SKM-1 treated with dmso at 0.1 percent for 144 hours (cell line): ENCODE measurements around the gene GGACT.

Experiments
- DNase-seq: peaks from one replicate; lab custom pipeline; 2025; ENCODE audit not compliant: unreplicated experiment; lab: John Stamatoyannopoulos, UW

The GGACT gene

DNA sequence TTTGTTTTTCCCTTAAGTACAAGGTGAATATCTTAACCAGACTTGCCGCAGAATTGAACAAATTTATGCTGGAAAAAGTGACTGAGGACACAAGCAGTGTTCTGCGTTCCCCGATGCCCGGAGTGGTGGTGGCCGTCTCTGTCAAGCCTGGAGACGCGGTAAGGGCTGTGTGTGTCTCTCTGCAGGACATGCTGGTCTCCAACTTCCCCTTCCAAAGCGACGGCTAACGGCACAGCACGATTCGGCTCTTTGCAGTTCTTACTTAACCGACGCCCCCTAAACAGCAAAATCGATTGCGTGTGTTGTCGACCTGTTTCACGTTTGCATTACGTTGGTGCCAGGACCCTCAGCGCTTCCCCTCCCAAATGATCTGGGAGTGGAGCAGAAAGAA is 73.2 kb downstream of the GGACT start:
- no peak for DNase-seq

DNA sequence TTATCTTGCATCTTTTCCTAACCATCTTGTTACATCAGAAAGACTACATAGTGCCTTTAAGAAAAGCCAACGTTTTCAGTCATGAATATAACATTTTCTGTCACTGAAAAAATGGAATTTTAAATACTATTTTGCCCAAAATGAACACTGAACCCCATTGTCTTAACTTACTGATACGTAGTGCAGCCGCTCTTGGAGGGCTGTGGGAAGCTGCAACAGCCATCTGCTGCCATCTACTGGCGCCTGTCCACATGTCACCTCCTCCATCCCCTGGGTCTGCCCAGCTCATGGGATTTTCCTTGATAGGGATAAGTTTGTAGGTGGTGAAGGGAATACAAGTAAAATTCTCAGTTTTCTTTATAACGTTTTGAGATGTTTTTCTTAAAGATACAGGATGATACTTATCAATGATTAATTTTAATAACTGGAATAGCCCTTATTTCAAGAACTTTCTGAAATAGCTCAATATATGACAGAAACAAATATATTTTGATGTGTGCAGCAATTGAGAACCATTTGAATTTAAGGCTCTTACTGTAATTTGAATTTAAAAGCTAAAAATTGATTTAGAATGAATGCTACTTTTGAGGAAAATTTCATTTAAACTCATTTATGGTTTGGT is 73.7 kb downstream of the GGACT start:
- DNase-seq: peak; percentile 45

DNA sequence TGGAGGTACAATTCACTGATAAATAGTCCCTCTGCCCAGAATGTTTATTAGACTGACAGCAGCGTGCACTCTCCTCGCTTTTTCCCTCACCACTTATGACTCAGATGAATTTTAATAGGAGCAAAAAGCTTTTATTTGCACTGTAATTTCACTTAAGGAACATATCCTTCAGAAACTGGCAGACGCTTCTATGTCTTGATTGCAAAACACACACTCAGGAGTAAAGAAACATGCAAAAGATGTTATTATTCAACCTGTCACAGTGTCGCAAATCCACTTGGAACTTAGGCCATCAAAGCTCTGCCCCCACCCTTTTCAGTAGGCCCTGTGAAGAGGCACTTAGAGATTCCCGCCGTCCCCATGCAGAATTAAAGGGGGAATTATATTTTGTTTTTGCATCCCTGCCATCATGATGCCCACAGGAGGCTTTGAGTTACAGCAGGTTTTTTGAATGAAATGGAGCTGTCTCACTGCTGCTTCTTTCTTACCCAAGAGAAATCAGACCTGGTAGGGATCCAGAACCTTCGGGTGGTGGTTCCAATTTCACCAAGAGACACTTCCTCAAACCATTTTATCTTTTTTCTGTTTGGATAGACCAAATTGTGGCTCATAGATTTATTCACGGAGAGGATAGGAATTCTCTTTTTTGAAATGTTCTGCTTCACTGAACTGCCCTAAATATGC is 74.5 kb downstream of the GGACT start:
- DNase-seq: no peak

DNA sequence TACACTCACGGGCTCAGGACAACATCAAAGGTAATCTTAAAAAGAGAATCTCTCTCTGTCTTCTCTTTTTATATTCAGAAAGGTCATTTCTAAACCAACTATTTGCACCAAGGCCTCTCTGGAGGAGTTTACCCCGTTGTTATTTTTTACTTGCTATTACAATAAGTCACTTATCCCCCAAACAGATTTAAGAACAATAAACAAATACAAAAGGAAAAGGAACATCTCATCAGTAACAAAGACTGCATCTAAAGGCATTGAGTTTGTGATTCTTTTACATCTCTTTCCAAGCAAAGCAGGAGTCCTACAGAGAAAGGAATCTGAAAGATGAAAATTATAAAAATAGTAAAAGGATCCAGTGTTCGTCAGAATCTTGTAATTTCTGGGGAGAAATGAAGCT is 75.4 kb downstream of the GGACT start:
- no peak for DNase-seq

DNA sequence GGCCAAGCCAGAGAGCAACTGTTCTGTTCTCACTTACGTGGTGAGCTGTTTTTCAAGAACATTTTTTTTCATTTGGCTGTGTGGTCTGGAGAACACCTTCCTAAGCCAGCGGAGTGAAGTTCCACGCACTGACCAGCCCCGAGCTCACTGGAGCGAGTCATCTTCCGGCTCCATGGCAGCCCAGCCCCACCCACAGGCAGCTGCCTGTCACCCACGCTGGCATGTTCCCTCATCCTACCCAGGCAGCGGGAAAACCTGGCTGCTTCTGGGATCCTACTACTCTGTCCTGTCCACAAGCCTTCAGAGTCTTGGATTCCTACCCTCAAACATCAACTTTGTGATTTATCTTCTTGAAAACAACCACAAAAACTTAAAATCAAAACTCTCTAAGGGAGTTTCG is 76.2 kb downstream of the GGACT start:
- no peak for DNase-seq

DNA sequence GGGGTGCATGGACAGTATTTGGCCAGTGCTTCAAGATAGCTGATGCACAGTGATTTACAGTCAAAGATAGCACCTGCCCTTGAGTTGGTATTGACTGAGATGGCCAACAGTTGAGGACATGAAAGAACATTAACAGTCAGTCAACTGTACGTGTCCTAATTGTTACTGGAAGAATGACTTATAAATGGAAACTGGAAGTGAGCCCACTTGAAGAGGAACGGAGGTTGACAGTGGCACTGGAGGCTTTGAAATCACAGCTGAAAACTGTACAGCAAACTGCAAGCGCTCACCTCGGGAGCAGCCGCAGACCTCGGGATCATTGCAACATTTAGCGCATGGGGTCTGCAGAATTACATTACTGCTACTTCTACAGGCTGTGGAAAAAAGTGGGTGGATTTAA is 77.1 kb downstream of the GGACT start:
- DNase-seq: no peak

DNA sequence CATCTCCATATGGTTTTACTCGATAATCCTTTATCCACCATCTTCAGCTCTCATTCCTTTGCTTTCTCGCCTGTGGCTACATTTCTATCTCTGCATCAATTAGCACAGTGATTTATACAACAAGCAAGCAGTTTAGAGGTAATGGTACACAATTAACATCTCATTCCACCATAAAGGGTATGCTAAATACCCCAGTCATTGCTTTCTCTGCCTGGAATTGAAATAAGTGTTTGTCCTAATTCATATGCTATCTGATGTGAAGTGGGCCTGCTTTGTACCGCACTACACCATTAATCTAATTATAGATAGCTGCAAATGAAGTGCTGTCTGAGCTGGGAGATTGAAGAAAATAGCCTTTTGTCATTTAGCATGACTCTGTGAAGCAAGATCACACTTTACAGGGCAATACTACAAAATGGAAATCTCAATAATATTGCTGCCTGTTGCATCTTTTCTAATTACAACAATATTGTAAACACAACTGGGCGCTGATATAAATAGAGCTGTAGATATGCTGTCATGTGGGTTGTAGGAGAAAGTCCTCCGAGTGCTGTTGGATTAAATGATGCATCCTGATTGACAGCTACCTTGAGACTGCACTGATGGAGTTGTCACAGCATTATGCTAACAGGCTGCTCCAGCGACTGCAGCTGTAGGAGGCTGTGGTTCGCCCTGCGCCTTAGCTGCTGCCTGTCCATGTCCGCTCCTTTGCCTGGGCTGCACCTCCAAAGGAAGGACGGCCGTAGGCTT is 78.2 kb downstream of the GGACT start:
- no peak for DNase-seq

DNA sequence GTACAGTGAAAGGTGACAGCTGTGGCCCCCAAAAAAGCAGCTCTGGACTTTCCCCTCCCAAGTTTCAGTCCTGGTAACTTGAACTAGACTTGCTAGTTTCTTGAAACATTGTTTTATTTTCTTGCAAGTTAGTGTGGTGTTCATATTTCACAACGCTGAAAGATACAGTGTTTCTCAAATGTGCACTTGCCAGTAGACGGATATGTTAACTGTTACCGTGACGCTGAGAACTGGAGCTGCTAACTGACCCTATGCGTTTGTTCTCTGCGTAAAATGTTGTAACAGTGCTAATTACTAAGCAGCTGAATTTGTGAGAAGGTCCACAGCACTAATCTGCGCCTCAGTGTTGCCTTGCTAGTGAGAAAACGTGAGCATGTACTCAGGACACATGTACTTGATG is 79.6 kb downstream of the GGACT start:
- DNase-seq: no peak

DNA sequence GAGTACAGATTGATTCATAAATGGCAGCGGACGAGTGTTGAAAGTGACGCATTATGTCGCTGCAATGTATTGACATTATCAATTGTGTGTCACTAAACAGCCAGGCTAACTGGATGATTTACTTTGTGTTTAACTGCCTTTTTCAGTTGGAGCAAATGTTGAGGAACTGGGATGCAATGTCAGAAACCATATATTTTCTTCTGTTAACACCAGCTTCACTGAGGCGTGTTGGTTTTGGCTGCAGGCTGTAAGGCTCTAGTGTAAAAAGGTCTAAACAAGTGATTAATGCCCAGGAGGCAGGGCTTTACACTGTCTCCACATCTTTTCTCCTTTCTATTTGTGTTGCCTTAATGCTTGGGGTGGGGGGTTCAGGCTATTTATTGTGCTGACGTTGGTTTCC is 80.1 kb downstream of the GGACT start:
- no peak for DNase-seq

DNA sequence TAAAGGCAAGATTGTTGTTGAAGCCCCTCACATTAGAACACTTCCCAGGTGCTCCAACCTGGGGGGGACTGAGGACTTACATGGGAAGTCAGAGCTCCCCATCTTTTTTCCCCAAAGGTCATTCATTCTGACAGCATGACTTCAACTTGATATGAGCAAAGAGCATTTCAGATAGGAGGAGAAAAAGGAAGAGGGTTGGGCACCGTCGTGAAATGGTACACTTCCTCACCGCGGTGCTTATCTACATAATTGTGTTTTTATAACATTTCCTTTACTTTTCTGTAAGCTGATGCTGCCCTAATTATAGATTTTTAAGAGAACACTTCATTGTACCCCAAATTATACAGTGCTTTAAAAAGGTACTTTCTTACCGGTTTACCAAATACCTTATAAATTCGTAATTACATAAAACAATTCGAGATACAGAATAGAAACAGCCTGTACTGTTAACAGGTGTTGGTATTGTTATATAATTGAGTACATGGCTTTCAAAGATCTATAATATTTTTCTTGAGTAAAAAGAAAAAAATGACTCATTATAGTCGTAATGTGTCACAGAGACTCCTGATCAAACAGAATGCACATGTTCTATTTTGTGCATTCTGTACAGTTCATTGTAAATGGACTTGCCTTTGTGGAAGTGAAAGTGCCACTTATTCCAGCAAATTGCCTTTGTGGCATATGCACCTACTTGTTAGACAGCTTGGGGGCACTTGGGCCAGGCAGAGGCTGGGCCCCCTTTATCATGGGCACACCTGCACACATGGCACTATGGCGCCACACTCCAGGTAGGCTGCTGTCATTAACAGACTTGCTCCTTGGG is 81.8 kb downstream of the GGACT start:
- DNase-seq: no peak

DNA sequence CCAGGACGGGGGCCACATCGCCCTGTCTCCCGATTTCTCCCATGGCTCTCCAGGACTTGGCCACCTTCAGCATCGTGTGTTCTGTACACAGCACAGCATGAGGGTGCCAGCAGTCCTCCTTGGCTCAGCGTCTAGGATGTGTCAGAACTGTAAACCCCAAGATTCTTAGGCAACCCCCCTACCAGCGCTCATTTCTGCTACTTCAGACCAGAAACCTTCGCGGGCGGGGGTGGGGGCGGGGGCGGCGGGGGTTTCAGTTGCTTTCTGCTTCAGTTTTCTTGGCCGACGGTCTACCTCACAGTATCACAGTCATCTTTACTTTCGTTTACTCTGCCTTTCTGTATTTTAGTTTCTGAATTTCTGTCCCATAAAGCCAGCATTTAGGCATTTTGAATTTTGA is 82.4 kb downstream of the GGACT start:
- DNase-seq: no peak

DNA sequence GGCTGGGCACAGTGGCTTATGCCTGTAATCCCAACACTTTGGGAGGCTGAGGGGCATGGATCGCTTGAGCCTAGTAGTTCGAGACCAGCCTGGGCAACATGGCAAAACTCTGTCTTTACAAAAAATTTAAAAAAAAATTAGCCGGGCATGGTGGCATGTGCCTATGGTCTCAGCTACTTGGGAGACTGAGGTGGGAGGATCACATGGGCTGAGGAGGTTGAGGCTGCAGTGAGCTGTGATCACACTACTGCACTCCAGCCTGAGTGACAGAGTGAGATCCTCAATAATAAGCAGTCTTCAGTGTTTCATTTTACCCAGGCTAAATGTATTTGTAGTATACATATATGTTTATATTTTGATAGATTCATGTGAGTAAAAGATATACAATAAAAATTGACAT is 85.0 kb downstream of the GGACT start:
- DNase-seq: no peak

DNA sequence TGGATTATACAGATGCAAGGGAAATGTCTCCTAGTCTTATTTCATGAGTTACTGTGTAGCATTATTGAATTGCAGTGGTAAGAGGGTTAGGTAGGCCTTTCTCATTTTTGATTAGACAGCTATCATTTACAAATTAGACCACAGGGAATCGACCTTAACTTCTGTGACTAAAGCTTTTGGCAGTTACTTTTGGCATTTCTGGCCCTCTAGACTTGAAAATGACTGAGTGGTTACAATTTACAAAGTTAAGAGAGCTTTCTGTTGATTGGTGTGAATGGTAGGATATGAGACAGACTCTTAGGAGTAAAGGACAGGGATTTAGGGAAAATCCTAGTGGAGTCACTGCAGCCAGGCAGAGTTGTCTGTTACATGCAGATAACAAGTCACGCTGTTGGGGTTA is 86.1 kb downstream of the GGACT start:
- DNase-seq: no peak

DNA sequence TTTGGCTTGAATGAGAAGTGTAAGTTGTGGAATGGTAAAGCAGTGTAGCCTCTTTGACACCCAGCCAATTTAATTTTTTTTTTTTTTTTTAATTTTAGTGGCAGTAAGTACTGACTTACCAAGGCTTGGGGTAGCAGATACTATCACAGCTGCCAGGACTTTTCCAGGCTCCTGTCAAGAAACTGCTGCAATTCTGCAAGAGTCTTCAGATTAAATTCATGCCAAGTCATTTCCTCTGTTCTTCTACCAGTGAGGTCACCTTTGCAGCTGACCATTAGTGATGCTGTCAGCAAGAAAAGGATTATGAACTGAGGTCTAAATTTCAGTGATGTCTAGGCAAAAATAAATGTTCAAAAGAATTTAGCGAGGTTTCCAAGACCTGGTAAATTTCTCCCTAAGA is 91.2 kb downstream of the GGACT start:
- no peak for DNase-seq

DNA sequence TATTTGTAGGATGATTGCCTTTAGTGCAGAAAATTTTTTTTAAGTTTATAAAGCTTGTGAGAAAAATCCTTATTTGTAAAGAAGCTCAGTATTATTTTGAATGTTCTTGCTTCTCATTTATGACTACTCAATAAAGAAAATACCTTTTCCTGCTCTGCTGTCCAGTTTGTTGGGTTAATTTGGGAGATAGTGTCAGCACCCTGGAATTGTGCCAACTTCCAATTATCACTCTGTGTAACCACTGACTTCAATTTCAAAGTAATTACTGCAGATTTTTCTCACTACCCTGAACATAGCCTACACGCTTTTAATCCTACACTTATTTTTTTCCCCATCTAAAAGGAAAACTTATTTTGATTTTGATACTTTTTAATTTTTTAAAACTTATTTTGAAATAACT is 93.1 kb downstream of the GGACT start:
- no peak for DNase-seq

DNA sequence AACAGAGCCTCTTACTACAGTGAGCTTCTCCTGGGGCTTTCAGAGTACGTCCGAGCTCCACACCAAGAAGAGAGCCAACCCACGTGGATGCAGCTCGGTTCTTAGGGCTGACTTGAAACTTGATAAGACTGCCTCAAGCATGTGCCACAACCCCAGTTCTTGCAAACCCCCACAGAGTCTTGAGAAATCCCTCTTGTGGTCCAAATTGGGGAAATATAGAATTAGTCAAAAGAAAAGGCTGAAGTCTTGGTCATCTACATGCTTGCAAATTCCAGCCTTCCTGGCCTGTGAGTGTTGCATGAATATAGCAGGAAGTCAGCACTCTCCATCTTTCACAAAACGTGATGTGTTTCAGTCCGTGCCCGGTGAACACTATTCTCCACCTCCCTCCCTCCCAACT is 95.2 kb downstream of the GGACT start:
- peak; percentile 74 for DNase-seq

DNA sequence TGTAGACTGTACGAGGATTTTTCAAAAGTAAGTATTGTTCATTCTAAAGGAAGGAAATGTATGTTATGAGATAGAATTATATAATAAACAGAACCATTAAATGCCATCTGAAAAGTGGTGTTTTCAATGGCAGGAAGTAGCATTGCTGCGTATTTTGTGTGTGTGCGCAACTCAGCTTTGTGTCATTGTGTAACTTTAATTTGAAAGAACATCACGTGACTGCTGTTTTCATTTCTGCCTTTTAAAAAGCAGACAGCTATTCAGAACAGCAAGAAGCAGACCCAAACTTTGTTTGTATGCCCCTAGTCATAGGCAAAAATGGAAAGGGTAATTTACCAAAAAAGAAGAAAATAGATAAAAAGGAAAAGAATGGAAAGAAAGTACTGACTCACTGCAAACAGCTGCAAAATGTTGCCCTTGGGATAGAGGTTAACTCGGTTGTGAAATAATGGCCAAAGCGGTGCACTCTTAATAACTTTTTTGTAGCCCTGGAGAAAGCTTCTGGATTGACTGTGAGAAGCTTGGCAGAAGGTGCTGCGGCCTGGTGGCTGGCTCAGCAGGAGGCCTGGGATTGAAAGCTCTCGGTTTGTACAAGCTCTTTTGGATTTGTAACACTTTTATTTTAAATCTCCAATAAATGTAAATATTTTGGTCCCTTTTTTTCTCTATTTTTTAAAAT is 97.3 kb downstream of the GGACT start:
- peak; percentile 12 for DNase-seq

DNA sequence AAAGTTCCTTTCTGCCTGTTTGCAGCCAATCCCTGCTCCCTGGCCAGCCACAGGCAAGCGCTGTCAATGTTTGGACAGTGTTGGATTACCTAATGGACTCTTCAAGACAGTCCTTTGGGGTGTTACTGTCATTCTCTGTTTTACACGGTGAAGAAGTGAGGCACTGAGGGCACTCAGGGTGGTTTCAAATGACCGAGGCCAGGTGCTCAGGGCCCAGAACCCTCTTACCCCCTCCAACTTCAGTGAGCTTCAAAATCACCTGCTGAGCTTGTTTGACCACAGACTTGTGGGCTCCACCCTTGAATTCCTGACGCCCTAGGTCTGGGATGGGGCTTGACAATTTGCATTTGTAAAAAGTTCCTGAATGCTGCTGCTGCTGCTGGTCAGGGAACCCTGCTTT is 97.9 kb downstream of the GGACT start:
- no peak for DNase-seq

DNA sequence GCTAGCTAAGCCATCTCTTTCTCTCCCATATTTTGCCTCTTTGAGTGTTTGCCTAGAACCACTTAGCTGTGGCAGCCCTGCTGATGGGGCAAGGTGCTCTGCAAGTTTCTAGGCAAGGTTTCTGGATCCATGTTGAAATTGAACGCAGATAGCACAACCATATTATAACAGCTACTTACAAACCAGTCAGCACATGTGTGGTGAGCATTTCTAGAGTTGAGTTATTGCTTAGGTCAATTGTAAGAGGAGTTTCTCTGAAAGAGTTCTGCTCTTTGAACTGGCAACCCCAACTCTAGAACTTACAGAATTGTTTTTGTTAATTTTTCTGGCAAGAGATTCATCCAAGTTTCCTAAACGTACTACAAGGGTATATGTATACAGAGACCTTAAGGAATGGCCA is 103.3 kb downstream of the GGACT start:
- DNase-seq: no peak

DNA sequence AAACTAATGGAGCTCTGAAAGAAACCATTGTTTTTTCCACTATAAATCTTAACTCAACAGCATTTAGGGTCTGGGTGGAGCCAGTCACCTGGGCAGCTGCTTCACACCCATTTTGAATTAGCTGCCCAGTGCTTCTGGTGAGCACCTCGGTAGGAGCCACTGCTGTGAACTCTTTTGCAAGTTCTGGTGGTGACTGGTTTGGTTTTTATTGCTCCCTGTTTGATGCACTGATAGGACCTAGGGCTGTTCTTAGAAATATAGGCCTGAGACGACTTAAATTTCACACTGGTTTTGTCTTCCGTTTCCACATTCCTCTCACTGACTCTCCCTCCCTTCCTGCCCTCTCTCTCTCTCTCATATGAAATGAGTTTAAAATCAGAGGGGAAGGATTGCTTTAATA is 103.9 kb downstream of the GGACT start:
- DNase-seq: no peak

DNA sequence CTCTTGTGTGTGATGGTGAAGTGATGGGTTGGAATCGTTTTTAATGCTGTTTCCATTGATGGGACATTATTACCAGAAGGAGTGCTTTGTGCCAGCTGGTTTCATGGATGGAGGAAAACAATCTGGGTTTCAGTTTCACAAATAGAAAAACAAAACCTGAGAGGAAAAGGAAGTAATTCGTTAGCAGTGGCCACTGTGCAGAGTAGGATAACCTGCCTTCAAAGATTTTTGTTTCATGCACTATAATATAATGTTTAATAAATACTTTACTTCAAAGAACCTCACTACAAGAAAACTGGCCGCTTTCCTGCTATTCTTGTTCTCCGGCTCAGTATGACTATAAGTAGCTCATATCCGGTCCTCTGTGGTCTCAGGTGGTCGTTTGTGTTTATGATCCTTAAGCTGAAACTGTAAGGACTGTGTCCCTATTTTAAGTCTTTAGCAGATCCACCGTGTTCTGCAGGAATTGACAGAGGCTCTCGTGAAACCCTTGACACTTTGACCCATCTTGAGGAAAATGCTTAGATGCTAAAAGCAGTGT is 104.7 kb downstream of the GGACT start:
- no peak for DNase-seq
